ENCODE measurements around the gene BEAN1.
"Not testable (repeated sequence)": the region's sequence is repeated elsewhere in the genome, so short reads cannot be mapped to it uniquely, and the experiment has no call there.

BEAN1 gene

GRCh38 chr16:66459878-66460277, 32.8 kb downstream of the BEAN1 start:
- no peak for DNase-seq (ENCODE audit: low read depth)
- TF ChIP-seq CTCF (IDR thresholded peaks at IDR 0.05; ENCODE audit: low read depth, low read length, missing control alignments) = no peak
- no peak overlapping the region for H3K4me3 ChIP-seq (ENCODE audit: low read depth, low read length)

GRCh38 chr16:66460703-66461102, 33.6 kb downstream of the BEAN1 start:
- no peak overlapping the region for H3K4me3 ChIP-seq (ENCODE audit: low read depth, low read length)
- TF ChIP-seq CTCF (IDR thresholded peaks at IDR 0.05; ENCODE audit: low read depth, low read length, missing control alignments) = no peak
- DNase-seq (ENCODE audit: low read depth) = no peak

GRCh38 chr16:66462912-66463311, 35.8 kb downstream of the BEAN1 start:
- no peak for DNase-seq (ENCODE audit: low read depth)
- TF ChIP-seq CTCF (IDR thresholded peaks at IDR 0.05; ENCODE audit: low read depth, low read length, missing control alignments) = no peak
- H3K4me3 ChIP-seq (ENCODE audit: low read depth, low read length) = no peak overlapping the region

GRCh38 chr16:66465946-66466345, 38.9 kb downstream of the BEAN1 start:
- not testable (repeated sequence) for DNase-seq (ENCODE audit: low read depth); H3K4me3 ChIP-seq (ENCODE audit: low read depth, low read length)

- DNase-seq (ENCODE audit: low read depth); H3K4me3 ChIP-seq (ENCODE audit: low read depth, low read length): not testable (repeated sequence)
Observed at GRCh38 chr16:66466636-66467035, 39.5 kb downstream of the BEAN1 start.

- no peak for TF ChIP-seq CTCF (IDR thresholded peaks at IDR 0.05; ENCODE audit: low read depth, low read length, missing control alignments)
- H3K4me3 ChIP-seq (ENCODE audit: low read depth, low read length) = no peak overlapping the region
- DNase-seq (ENCODE audit: low read depth) = no peak
Observed at GRCh38 chr16:66467611-66468010, 40.5 kb downstream of the BEAN1 start.

GRCh38 chr16:66468321-66468965, 41.3 kb downstream of the BEAN1 start:
- DNase-seq (ENCODE audit: low read depth) = no peak

More at GRCh38 chr16:66468321-66468965, 41.3 kb downstream of the BEAN1 start:
- TF ChIP-seq CTCF (IDR thresholded peaks at IDR 0.05; ENCODE audit: low read depth, low read length, missing control alignments) = no peak
- H3K4me3 ChIP-seq (ENCODE audit: low read depth, low read length) = no peak overlapping the region

Measured in GM12864 (cell line).